H1 (cell line): ENCODE measurements around the gene MYNN. TPM values are rescaled to one million over a fixed set of nuclear protein-coding genes. Genes with fewer than 3 reads are reported as not detected.

Experiments
- CTCF ChIA-PET: fragments of 300-600 bp; sonication (Branson Sonifier 250); formaldehyde crosslinking; loops from one replicate; lab custom pipeline; 2021; ENCODE audit not compliant: partially characterized antibody; lab: Charles Lee
- POLR2A ChIA-PET: fragments of 300-600 bp; sonication (Branson Sonifier 250); formaldehyde crosslinking; loops from one replicate; lab custom pipeline; 2021; ENCODE audit warnings: inconsistent platforms; ENCODE audit not compliant: partially characterized antibody; lab: Charles Lee
- DNase-seq, 2 experiments: peaks; one replicate each; pipeline versions ENCODE4 v3.0.0 to v3.0.0-alpha.2; 2010 to 2022; ENCODE audit warnings: low spot score in 2 of 2, low read depth in 1 of 2, mixed read lengths in 1 of 2
- FAIRE-seq: peaks from 2 replicates; lab custom pipeline; 2011; peaks lifted over from hg19 to GRCh38; lab: Jason Lieb, UNC
- H2AFZ ChIP-seq: 2 replicates; pipeline ENCODE4 v1.8.1; 2012; ENCODE audit warnings: low read length, inconsistent platforms
- H2AK5ac ChIP-seq: 2 replicates; pipeline ENCODE4 v1.6.1; 2013; ENCODE audit warnings: low read depth, low read length
- H2BK120ac ChIP-seq: replicated peaks from 2 replicates; pipeline ENCODE3; 2013; ENCODE audit warnings: low read depth, low read length, inconsistent platforms
- H2BK12ac ChIP-seq: 2 replicates; pipeline ENCODE4 v1.6.1; 2013; ENCODE audit warnings: low read depth, low read length
- H2BK15ac ChIP-seq: 2 replicates; pipeline ENCODE4 v1.6.1; 2013; ENCODE audit warnings: low read length
- H2BK20ac ChIP-seq: 2 replicates; pipeline ENCODE4 v1.6.1; 2013; ENCODE audit warnings: low read length
- H2BK5ac ChIP-seq: 2 replicates; pipeline ENCODE4 v1.6.1; 2013; ENCODE audit warnings: low read depth, low read length
- H3K14ac ChIP-seq: 2 replicates; pipeline ENCODE4 v1.6.1; 2013; ENCODE audit warnings: inconsistent platforms; ENCODE audit not compliant: insufficient read length
- H3K18ac ChIP-seq: 2 replicates; pipeline ENCODE4 v1.6.1; 2013; ENCODE audit warnings: low read length; ENCODE audit errors: extremely low read depth
- H3K23ac ChIP-seq: 2 replicates; pipeline ENCODE4 v1.6.1; 2013; ENCODE audit warnings: inconsistent platforms; ENCODE audit not compliant: insufficient read length
- H3K23me2 ChIP-seq: 2 replicates; pipeline ENCODE4 v1.6.1; 2013; ENCODE audit warnings: low read depth, low read length
- H3K27ac ChIP-seq: 2 replicates; pipeline ENCODE4 v1.6.1; 2011; ENCODE audit warnings: low read depth, low read length, inconsistent platforms
- H3K27me3 ChIP-seq, 4 experiments: replicated peaks in 1 of 4; 1 replicate in 1 of 4; 2 replicates in 3 of 4; pipeline versions ENCODE4 v1.6.1 to v1.8.1; 2011 to 2013; ENCODE audit warnings: low read length in 3 of 4, mild to moderate bottlenecking in 3 of 4, inconsistent platforms in 2 of 4, mixed read lengths in 2 of 4, moderate library complexity in 1 of 4; ENCODE audit not compliant: control insufficient read depth in 3 of 4, insufficient read depth in 3 of 4; ENCODE audit errors: extremely low read depth in 1 of 4
- H3K36me3 ChIP-seq, 4 experiments: 2 replicates each; pipeline versions ENCODE4 v1.6.1 to v1.8.1; 2011 to 2013; ENCODE audit warnings: mild to moderate bottlenecking in 4 of 4, low read length in 3 of 4, moderate library complexity in 2 of 4, control low read depth in 1 of 4, inconsistent platforms in 1 of 4; ENCODE audit not compliant: insufficient read depth in 4 of 4, control insufficient read depth in 2 of 4
- H3K4ac ChIP-seq: replicated peaks from 2 replicates; pipeline ENCODE3; 2013; ENCODE audit warnings: low read length, low read depth, mixed read lengths, inconsistent platforms; ENCODE audit not compliant: insufficient read length
- H3K4me1 ChIP-seq, 4 experiments: replicated peaks in 1 of 4; 1 replicate in 1 of 4; 2 replicates in 3 of 4; pipeline versions ENCODE4 v1.6.1 to v1.8.1; 2011 to 2013; ENCODE audit warnings: low read length in 3 of 4, inconsistent platforms in 2 of 4, mixed read lengths in 1 of 4; ENCODE audit not compliant: insufficient read depth in 4 of 4, control insufficient read depth in 3 of 4
- H3K4me2 ChIP-seq, 2 experiments: 2 replicates each; pipeline versions ENCODE4 v1.6.1 to v1.8.1; 2011 to 2013; ENCODE audit warnings: low read depth in 2 of 2, low read length in 2 of 2, control low read depth in 1 of 2, inconsistent platforms in 1 of 2, mild to moderate bottlenecking in 1 of 2; ENCODE audit not compliant: insufficient read depth in 1 of 2
- H3K4me3 ChIP-seq, 4 experiments: fragments of 200-600, 300-600 bp in 1 of 4; sonication (generic), shearing (Covaris generic), sonication (Bioruptor Twin) in 1 of 4; 2 replicates each; pipeline versions ENCODE4 v1.5.1 to v1.8.1; 2011 to 2016; ENCODE audit warnings: low read length in 4 of 4, low read depth in 3 of 4, control low read depth in 2 of 4, inconsistent platforms in 2 of 4, mild to moderate bottlenecking in 2 of 4, mixed read lengths in 1 of 4, moderate library complexity in 1 of 4; ENCODE audit not compliant: insufficient read depth in 2 of 4; ENCODE audit errors: extremely low read depth in 1 of 4
- H3K56ac ChIP-seq: replicated peaks from 2 replicates; pipeline ENCODE3; 2013; ENCODE audit warnings: low read depth, mild to moderate bottlenecking, mixed read lengths, low read length, inconsistent platforms; ENCODE audit not compliant: insufficient read length
- H3K79me1 ChIP-seq: 2 replicates; pipeline ENCODE4 v1.6.1; 2013; ENCODE audit warnings: low read depth, low read length, control low read depth
- H3K79me2 ChIP-seq, 2 experiments: 2 replicates each; pipeline versions ENCODE4 v1.6.1 to v1.8.1; 2012 to 2013; ENCODE audit warnings: low read length in 2 of 2, mild to moderate bottlenecking in 2 of 2, inconsistent platforms in 1 of 2; ENCODE audit not compliant: insufficient read depth in 2 of 2, control insufficient read depth in 1 of 2
- H3K9ac ChIP-seq, 4 experiments: replicated peaks in 1 of 4; 1 replicate in 1 of 4; 2 replicates in 3 of 4; pipeline versions ENCODE4 v1.6.1 to v1.8.1; 2011 to 2013; ENCODE audit warnings: low read depth in 3 of 4, low read length in 3 of 4, control low read depth in 2 of 4, mild to moderate bottlenecking in 2 of 4, moderate library complexity in 2 of 4, inconsistent platforms in 1 of 4; ENCODE audit errors: extremely low read depth in 1 of 4
- H3K9me3 ChIP-seq, 2 experiments: 2 replicates each; pipeline versions ENCODE4 v1.6.1 to v1.8.1; 2012 to 2013; ENCODE audit warnings: mild to moderate bottlenecking in 2 of 2, moderate library complexity in 2 of 2, control low read depth in 1 of 2, inconsistent platforms in 1 of 2, low read depth in 1 of 2, low read length in 1 of 2, mixed read lengths in 1 of 2; ENCODE audit not compliant: insufficient read depth in 2 of 2
- H4K20me1 ChIP-seq, 2 experiments: replicated peaks in 1 of 2; 2 replicates each; pipeline versions ENCODE3 to v1.8.1; 2011 to 2013; ENCODE audit warnings: inconsistent platforms in 2 of 2, low read length in 2 of 2, mild to moderate bottlenecking in 1 of 2; ENCODE audit not compliant: insufficient read depth in 2 of 2, control insufficient read depth in 1 of 2
- H4K5ac ChIP-seq: 2 replicates; pipeline ENCODE4 v1.6.1; 2013; ENCODE audit warnings: low read length, low read depth, mixed read lengths, inconsistent platforms; ENCODE audit not compliant: insufficient read length
- H4K8ac ChIP-seq: 2 replicates; pipeline ENCODE4 v1.8.0; 2013; ENCODE audit warnings: mild to moderate bottlenecking, moderate library complexity, low read length, inconsistent platforms; ENCODE audit not compliant: insufficient read depth; ENCODE audit errors: extremely low read depth
- H4K91ac ChIP-seq: replicated peaks from 2 replicates; pipeline ENCODE3; 2013; ENCODE audit warnings: low read length, mixed read lengths, inconsistent platforms; ENCODE audit not compliant: insufficient read length
- BRCA1 ChIP-seq: IDR thresholded peaks from 2 replicates; pipeline ENCODE4 v1.6.1; 2012; ENCODE audit warnings: low read depth, low read length, improper control_type of control experiment
- CBX8 ChIP-seq: fragments of 300-800, 300-1000 bp; sonication (generic); IDR thresholded peaks from 2 replicates; pipeline ENCODE4 v1.7.1; 2016; ENCODE audit warnings: low read depth, low read length, borderline replicate concordance
- CEBPB ChIP-seq: IDR thresholded peaks from 2 replicates; pipeline ENCODE4 v1.6.1; 2012; ENCODE audit warnings: low read depth, low read length
- CTBP2 ChIP-seq: IDR thresholded peaks from 2 replicates; pipeline ENCODE4 v1.7.0; 2011; ENCODE audit warnings: borderline replicate concordance, mild to moderate bottlenecking, moderate library complexity, mixed read lengths, low read length; ENCODE audit not compliant: insufficient read depth, insufficient read length
- EZH2 ChIP-seq: fragments of 200-600 bp; sonication (generic); IDR thresholded peaks from 2 replicates; pipeline ENCODE4 v1.7.1; 2012; ENCODE audit warnings: low read depth, mild to moderate bottlenecking, moderate library complexity, low read length, inconsistent platforms; ENCODE audit not compliant: severe bottlenecking
- JUND ChIP-seq: IDR thresholded peaks from 2 replicates; pipeline ENCODE4 v1.6.1; 2011; ENCODE audit warnings: mild to moderate bottlenecking, improper control_type of control experiment, low read length
- KDM4A ChIP-seq: IDR thresholded peaks from one replicate; pipeline ENCODE4 v1.7.1; 2012; ENCODE audit warnings: low read depth, mild to moderate bottlenecking, moderate library complexity, low read length, inconsistent platforms; ENCODE audit not compliant: severe bottlenecking
- MAFK ChIP-seq: IDR thresholded peaks from 2 replicates; pipeline ENCODE4 v1.6.1; 2012; ENCODE audit warnings: low read depth, mild to moderate bottlenecking, improper control_type of control experiment, low read length
- POLR2AphosphoS5 ChIP-seq: IDR thresholded peaks from 2 replicates; pipeline ENCODE4 v1.6.1; 2011; ENCODE audit warnings: low read depth, low read length
- RBBP5 ChIP-seq: IDR thresholded peaks from 2 replicates; pipeline ENCODE4 v1.7.1; 2012; ENCODE audit warnings: low read depth, mild to moderate bottlenecking, inconsistent platforms, low read length, moderate library complexity, borderline replicate concordance
- SAP30 ChIP-seq: fragments of 300-600 bp; sonication (generic); IDR thresholded peaks from 2 replicates; pipeline ENCODE4 v1.7.1; 2012; ENCODE audit warnings: low read length, moderate library complexity, mild to moderate bottlenecking, inconsistent platforms; ENCODE audit not compliant: insufficient read depth, insufficient replicate concordance
- SIX5 ChIP-seq: IDR thresholded peaks from 2 replicates; pipeline ENCODE4 v1.6.1; 2011; ENCODE audit warnings: mild to moderate bottlenecking, low read depth, low read length
- SRF ChIP-seq: IDR thresholded peaks from 2 replicates; pipeline ENCODE4 v1.6.1; 2011; ENCODE audit warnings: mild to moderate bottlenecking, low read depth, low read length, moderate library complexity
- WGBS, 2 experiments: shearing (Covaris generic) in 1 of 2; methylation state at CpG; one replicate each; pipeline versions ENCODE4 v1.1.6 to v1.1.7; 2013 to 2015; ENCODE audit warnings: low lambda C conversion rate in 2 of 2, mixed read lengths in 2 of 2, inconsistent platforms in 1 of 2, low coverage in 1 of 2, missing lambda C conversion rate in 1 of 2; ENCODE audit not compliant: insufficient replicate concordance in 2 of 2, insufficient coverage in 1 of 2, insufficient read length in 1 of 2; ENCODE audit errors: extremely low coverage in 1 of 2, missing lambda C conversion rate in 1 of 2; 5-methylcytosine and 5-hydroxymethylcytosine counted together
- polyA plus RNA-seq, 7 experiments: library from polyadenylated mRNA; depleted of rRNA in 3 of 7; stranded (reverse) in 5 of 7; unstranded in 2 of 7; fragments of >200 nt in 5 of 7; fragments of 200-250 nt in 2 of 7; gene quantifications; 1 replicate in 5 of 7; 2 replicates in 1 of 7; 4 replicates in 1 of 7; pipeline versions ENCODE4 v1.2.1 to v1.2.3, GENCODE V29; 2011 to 2013; ENCODE audit warnings: missing spikeins in 2 of 7, mixed read lengths in 2 of 7
- total RNA-seq: library from RNA; stranded (reverse); fragmentation: NEBNext Ultra II Directional; extraction: Animal tissue kit (Norgen Biotek cat#: 25700); gene quantifications from 2 replicates; pipeline ENCODE4 v1.2.1, GENCODE V29; 2021

Gene MYNN
- total and polyA plus RNA-seq, 2 of the 8 experiments (the other 6 are each of a cell fraction or from before 2014, with no cell fraction given): 7.3 to 15.2 TPM

DNA sequence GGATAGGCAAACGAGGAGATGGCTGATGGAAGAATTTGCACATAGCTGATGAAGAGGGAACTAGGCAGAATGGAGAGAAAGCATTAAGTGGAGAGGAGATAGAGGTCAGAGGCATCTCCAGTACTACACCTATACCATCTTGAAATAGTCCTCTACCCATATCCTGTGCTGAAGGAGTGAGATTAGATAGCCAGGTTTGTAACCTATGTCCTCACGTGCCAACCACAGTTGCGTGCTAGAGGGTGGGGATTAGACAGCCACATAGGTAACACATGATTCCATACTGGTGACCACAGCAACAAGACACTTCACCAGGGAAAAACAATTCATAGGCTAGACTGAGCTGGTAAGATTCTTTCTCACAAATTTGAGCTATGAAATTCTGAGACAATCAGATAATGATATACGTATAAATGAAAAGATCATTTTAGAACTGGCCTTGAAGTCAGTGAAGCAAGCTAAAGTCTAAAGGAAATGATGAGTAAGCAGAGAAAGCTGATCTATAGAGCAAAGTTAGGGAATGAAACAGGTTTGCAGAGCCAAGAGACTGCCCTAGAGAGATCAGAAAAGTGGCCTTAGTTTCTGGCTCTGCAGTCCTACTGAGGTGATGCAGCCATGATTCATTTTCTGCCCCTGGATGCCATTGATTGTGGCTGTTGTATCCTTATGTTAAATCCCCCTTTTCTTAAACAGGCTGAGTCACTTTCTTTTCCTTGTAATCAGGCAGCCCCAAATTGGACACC is 17.7 kb downstream of the MYNN start:
- no peak overlapping the region for H2AFZ ChIP-seq
- H3K23me2 ChIP-seq: no peaks in the 10 kb centered on the region
- no peak overlapping the region for H2BK120ac ChIP-seq
- no peak overlapping the region for H3K14ac ChIP-seq
- H4K91ac ChIP-seq: no peak overlapping the region
- no peaks in the 10 kb centered on the region for H3K27me3 ChIP-seq
- no peaks in the 10 kb centered on the region for H3K4me1 ChIP-seq
- H3K79me2 ChIP-seq: no peaks in the 10 kb centered on the region
- H3K56ac ChIP-seq: no peak overlapping the region
- H3K4me2 ChIP-seq: no peak overlapping the region
- no peak overlapping the region for H4K5ac ChIP-seq
- H2AK5ac ChIP-seq: no peak overlapping the region
- H4K8ac ChIP-seq: no peak overlapping the region
- WGBS, 2 experiments: 98% methylated on average over 4 of the region's 4 CpGs; no CpG with 5 or more reads in 1 of the 2 experiments
- no peak overlapping the region for H3K4ac ChIP-seq
- DNase-seq (no peak), FAIRE-seq (no peak)
- no peaks in the 10 kb centered on the region for H4K20me1 ChIP-seq
- H3K27ac ChIP-seq: no peak overlapping the region
- no peaks in the 10 kb centered on the region for H3K9me3 ChIP-seq
- no peak overlapping the region for H2BK15ac ChIP-seq
- H3K4me3 ChIP-seq: no peak overlapping the region
- H3K18ac ChIP-seq: no peak overlapping the region
- H2BK5ac ChIP-seq: no peak overlapping the region
- H3K79me1 ChIP-seq: no peaks in the 10 kb centered on the region
- ChIA-PET CTCF (interaction anchor here (0.6 to 1.0 kb wide), 2 partner anchors 11 to 218 kb away, joined by 3 read pairs; no protein-coding TSS in a partner anchor), POLR2A (interaction anchor here (1.0 to 1.6 kb wide), 8 partner anchors 8 to 176 kb away, joined by 3 to 6 read pairs (median 4); no protein-coding TSS in a partner anchor)
- peaks cover 0 to 39% (median 13%) of the 10 kb centered on the region in 4 experiments; a peak in 4 of 8 replicates for H3K36me3 ChIP-seq
- no peak overlapping the region for H3K23ac ChIP-seq
- no peak overlapping the region for H3K9ac ChIP-seq
- H2BK20ac ChIP-seq: no peak overlapping the region
- H2BK12ac ChIP-seq: no peak overlapping the region
- no peak for TF ChIP-seq SRF
- TF ChIP-seq EZH2: no peak
- no peak for TF ChIP-seq CEBPB
- TF ChIP-seq CBX8: no peak
- TF ChIP-seq SIX5: no peak
- TF ChIP-seq POLR2AphosphoS5: no peak
- TF ChIP-seq JUND: no peak
- TF ChIP-seq KDM4A: no peak
- TF ChIP-seq RBBP5: no peak
- TF ChIP-seq MAFK: no peak
- TF ChIP-seq SAP30: no peak
- no peak for TF ChIP-seq BRCA1
- TF ChIP-seq CTBP2: no peak
